Stimulated activated CD8-positive, alpha-beta memory T cell treated with anti-CD3 and anti-CD28 coated beads, Interleukin-7, amount 100 ng/mL, for 24 hours (primary cell): Measurements from ENCODE around the gene PANK4.
"Not testable (repeated sequence)": the region's sequence is repeated elsewhere in the genome, so short reads cannot be mapped to it uniquely, and the experiment has no call there.

Experiments
- DNase-seq: peaks from one replicate; pipeline ENCODE4 v3.0.0-alpha.2; 2020; ENCODE audit warnings: low read depth

PANK4 gene

DNA sequence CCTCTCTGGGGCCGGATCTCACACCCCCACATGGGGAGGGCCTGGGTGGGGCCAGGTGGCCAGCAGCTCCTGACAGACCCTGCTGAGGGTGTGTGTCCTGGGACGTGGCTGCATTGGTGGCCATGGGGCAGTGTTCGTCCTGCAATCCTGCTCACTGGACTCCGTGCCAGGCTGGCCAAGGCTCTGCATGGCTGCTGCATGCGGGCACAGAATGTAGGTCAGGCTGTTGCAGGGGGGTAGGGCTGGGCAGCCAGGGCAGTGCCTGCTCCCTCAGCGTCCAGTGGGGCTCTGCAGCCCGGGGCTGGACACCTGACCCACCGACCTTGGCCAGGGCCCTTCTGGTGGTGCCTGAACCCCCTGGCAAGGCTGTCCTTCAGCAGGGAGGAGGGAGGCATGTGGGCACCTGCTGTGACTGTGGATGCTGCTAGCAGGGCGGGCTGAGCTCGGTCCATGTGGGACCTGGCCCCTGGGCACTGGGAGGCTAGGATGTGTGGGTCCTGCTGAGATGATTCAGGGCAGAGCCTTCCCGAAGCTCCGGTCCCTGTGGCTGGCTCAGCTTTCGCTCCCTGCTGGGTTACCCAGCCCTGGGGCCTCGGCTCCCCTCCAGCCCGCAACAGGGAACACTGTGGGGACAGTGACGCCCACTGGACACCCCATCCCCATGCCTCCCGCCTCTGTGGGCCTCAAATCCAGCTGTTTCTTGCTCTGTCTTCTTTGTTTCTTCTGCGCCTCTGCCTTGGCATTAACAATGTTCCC lies 65.2 kb downstream of the PANK4 start:
- no peak for DNase-seq

DNA sequence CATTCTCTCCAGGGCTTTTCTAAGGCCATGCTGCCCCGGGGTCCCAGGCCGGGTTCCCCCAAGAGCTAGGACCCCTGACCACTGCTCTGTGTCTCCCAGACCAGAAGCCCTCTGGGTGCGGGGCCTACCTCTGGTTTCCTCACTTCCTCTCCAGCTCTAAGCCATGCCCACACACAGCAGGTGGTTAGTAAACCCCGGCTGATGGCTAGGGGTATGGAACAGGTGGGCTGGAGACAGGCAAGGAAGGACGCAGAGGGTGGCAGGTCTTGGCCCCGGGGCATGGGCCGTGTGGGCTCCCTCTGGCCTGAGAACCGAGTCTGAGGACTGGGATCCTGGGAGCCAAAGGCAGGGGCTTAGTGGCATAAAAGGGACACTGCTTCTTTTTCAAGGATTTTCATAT lies 66.2 kb downstream of the PANK4 start:
- no peak for DNase-seq

DNA sequence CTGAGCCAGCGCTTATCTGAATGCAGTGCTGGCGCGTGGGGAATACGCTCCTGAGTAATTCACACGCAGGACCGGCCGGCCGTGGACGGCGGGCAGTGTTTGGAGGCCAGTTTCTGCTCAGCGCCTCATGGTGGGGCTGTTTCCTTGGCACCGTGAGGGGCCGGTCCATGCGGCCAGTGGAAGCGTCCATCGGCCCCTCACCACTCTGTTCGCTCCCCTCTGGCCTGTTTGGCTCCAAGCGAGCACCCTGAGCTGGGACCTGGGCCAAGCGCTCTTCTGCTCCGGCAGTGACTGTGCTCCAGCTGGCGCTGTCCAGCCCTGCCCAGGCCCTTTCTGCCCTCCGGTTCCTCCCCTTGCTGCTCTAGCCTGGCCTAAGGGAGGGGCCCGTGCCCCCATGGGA lies 66.6 kb downstream of the PANK4 start:
- DNase-seq: no peak

DNA sequence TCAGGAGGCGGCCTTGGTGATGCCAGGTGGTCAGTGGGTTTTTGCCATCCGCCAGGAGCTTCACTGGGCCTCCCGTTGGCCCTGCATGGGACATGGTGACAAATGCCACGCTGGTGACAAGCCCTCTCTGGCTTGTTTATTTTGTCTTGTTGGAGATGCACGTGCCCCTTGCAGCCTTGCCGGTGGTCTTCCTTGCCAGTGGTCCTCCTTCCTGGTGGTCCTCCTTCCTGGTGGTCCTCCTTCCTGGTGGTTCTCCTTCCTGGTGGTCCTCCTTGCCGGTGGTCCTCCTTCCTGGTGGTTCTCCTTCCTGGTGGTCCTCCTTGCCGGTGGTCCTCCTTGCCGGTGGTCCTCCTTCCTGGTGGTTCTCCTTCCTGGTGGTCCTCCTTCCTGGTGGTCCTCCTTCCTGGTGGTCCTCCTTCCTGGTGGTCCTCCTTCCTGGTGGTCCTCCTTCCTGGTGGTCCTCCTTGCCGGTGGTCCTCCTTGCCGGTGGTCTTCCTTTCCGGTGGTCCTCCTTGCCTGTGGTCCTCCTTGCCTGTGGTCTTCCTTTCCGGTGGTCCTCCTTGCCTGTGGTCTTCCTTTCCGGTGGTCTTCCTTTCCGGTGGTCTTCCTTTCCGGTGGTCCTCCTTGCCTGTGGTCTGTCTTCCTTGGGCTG lies 67.2 kb downstream of the PANK4 start:
- DNase-seq: not testable (repeated sequence)

DNA sequence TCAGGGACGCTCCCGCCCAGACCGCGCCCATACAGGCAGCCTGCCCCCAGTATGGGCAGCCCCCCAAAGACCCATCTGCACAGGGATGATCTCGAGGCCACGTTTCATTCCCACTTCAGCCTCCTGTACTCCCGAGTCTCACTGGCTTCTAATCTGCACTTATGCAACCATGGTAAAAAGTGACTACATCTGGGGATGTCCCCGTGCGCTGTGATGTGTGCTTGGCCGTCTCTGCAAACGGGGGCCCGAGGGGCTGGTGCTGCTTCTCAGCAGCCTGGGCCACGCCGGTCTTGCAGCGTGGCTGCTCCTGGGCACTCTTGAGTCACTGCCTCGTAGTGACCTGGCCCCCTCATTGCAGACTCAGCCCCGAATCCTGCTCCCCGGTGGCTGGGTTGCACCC lies 67.7 kb downstream of the PANK4 start:
- DNase-seq: no peak
